H9 (cell line): ENCODE data around the gene CTNNA3. TPM values are rescaled to one million over a fixed set of nuclear protein-coding genes. Genes with fewer than 3 reads are reported as not detected.

Experiments used
- DNase-seq: peaks from one replicate; pipeline ENCODE4 v3.0.0-alpha.2; 2017
- H2AFZ ChIP-seq: one replicate; pipeline ENCODE4 v1.6.1; 2013; ENCODE audit warnings: mild to moderate bottlenecking, low read length, control low read depth, moderate library complexity
- H2AK5ac ChIP-seq: 2 replicates; pipeline ENCODE4 v1.6.1; 2013; ENCODE audit warnings: low read length, control low read depth, mixed read lengths; ENCODE audit not compliant: insufficient read length
- H2BK120ac ChIP-seq: one replicate; pipeline ENCODE4 v1.6.1; 2013; ENCODE audit warnings: low read depth, mild to moderate bottlenecking, low read length, control low read depth, inconsistent platforms; ENCODE audit not compliant: poor library complexity, severe bottlenecking
- H2BK12ac ChIP-seq: 2 replicates; pipeline ENCODE4 v1.6.1; 2013; ENCODE audit warnings: low read length, control low read depth, mixed read lengths, low read depth; ENCODE audit not compliant: insufficient read length
- H2BK15ac ChIP-seq: 2 replicates; pipeline ENCODE4 v1.6.1; 2013; ENCODE audit warnings: low read depth, low read length, control low read depth
- H2BK20ac ChIP-seq: one replicate; pipeline ENCODE4 v1.6.1; 2013; ENCODE audit warnings: low read depth, mild to moderate bottlenecking, low read length, control low read depth, inconsistent platforms; ENCODE audit not compliant: poor library complexity, severe bottlenecking
- H2BK5ac ChIP-seq: 2 replicates; pipeline ENCODE4 v1.6.1; 2013; ENCODE audit warnings: low read length, control low read depth, mixed read lengths; ENCODE audit not compliant: insufficient read length
- H3K14ac ChIP-seq: 2 replicates; pipeline ENCODE4 v1.6.1; 2013; ENCODE audit warnings: low read length, control low read depth; ENCODE audit not compliant: insufficient read depth
- H3K18ac ChIP-seq: 2 replicates; pipeline ENCODE4 v1.6.1; 2013; ENCODE audit warnings: low read depth, mild to moderate bottlenecking, mixed read lengths, low read length, control low read depth; ENCODE audit not compliant: insufficient read length
- H3K23ac ChIP-seq: 2 replicates; pipeline ENCODE4 v1.6.1; 2013; ENCODE audit warnings: low read length, control low read depth, mixed read lengths, low read depth; ENCODE audit not compliant: insufficient read length
- H3K23me2 ChIP-seq: 2 replicates; pipeline ENCODE4 v1.6.1; 2013; ENCODE audit warnings: low read depth, mild to moderate bottlenecking, mixed read lengths, low read length, control low read depth; ENCODE audit not compliant: insufficient read length, poor library complexity, severe bottlenecking
- H3K27ac ChIP-seq: 2 replicates; pipeline ENCODE4 v1.5.1; 2013; ENCODE audit warnings: low read length, control low read depth, mixed read lengths, low read depth; ENCODE audit not compliant: insufficient read length
- H3K27me3 ChIP-seq: 2 replicates; pipeline ENCODE4 v1.6.1; 2013; ENCODE audit warnings: low read length, control low read depth, inconsistent platforms; ENCODE audit not compliant: insufficient read depth
- H3K4ac ChIP-seq: 2 replicates; pipeline ENCODE4 v1.6.1; 2013; ENCODE audit warnings: low read depth, mild to moderate bottlenecking, control low read depth, inconsistent platforms, low read length, moderate library complexity
- H3K4me1 ChIP-seq: 2 replicates; pipeline ENCODE4 v1.6.1; 2013; ENCODE audit warnings: low read length, control low read depth, inconsistent platforms; ENCODE audit not compliant: insufficient read depth
- H3K4me2 ChIP-seq: 2 replicates; pipeline ENCODE4 v1.6.1; 2013; ENCODE audit warnings: low read length, control low read depth, mixed read lengths; ENCODE audit not compliant: insufficient read length, insufficient read depth
- H3K56ac ChIP-seq: 2 replicates; pipeline ENCODE4 v1.6.1; 2013; ENCODE audit warnings: low read depth, mild to moderate bottlenecking, mixed read lengths, low read length, control low read depth; ENCODE audit not compliant: insufficient read length
- H3K79me1 ChIP-seq: 2 replicates; pipeline ENCODE4 v1.6.1; 2013; ENCODE audit warnings: low read depth, mild to moderate bottlenecking, moderate library complexity, low read length, control low read depth, inconsistent platforms; ENCODE audit not compliant: insufficient read depth, poor library complexity, severe bottlenecking
- H3K79me2 ChIP-seq: 2 replicates; pipeline ENCODE4 v1.6.1; 2013; ENCODE audit warnings: low read length, control low read depth, inconsistent platforms; ENCODE audit not compliant: insufficient read depth
- H3K9ac ChIP-seq: 2 replicates; pipeline ENCODE4 v1.6.1; 2013; ENCODE audit warnings: low read length, control low read depth, mixed read lengths; ENCODE audit not compliant: insufficient read length; ENCODE audit errors: extremely low read depth
- H3K9me3 ChIP-seq: one replicate; pipeline ENCODE4 v1.6.1; 2013; ENCODE audit warnings: low read depth, low read length, inconsistent platforms; ENCODE audit not compliant: control insufficient read depth
- H3T11ph ChIP-seq: one replicate; pipeline ENCODE4 v1.6.1; 2013; ENCODE audit warnings: mild to moderate bottlenecking, low read length, control low read depth, inconsistent platforms
- H4K20me1 ChIP-seq: one replicate; pipeline ENCODE4 v1.6.1; 2013; ENCODE audit not compliant: control insufficient read depth, insufficient read length, insufficient read depth
- H4K5ac ChIP-seq: 2 replicates; pipeline ENCODE4 v1.6.1; 2013; ENCODE audit warnings: low read depth, mild to moderate bottlenecking, mixed read lengths, low read length, control low read depth; ENCODE audit not compliant: insufficient read length
- H4K8ac ChIP-seq: replicated peaks from 2 replicates; pipeline ENCODE4 v1.6.1; 2013; ENCODE audit warnings: low read length, control low read depth, mixed read lengths, low read depth; ENCODE audit not compliant: insufficient read length
- H4K91ac ChIP-seq: 2 replicates; pipeline ENCODE4 v1.6.1; 2013; ENCODE audit warnings: low read depth, mild to moderate bottlenecking, moderate library complexity, mixed read lengths, low read length, control low read depth; ENCODE audit not compliant: insufficient read length
- H3K27ac Mint-ChIP-seq, 3 experiments: 2 replicates in 2 of 3; 3 replicates in 1 of 3; pipeline ENCODE4 v1.8.0; 2020 to 2021; ENCODE audit warnings: mixed read lengths in 3 of 3, mild to moderate bottlenecking in 1 of 3, moderate library complexity in 1 of 3
- H3K27me3 Mint-ChIP-seq: 2 replicates; pipeline ENCODE4 v1.8.0; 2021; ENCODE audit warnings: low read depth, mild to moderate bottlenecking, moderate library complexity, mixed read lengths
- H3K36me3 Mint-ChIP-seq, 3 experiments: 2 replicates in 2 of 3; 3 replicates in 1 of 3; pipeline ENCODE4 v1.8.0; 2020 to 2021; ENCODE audit warnings: low read depth in 3 of 3, mixed read lengths in 3 of 3; ENCODE audit not compliant: insufficient read depth in 1 of 3
- H3K4me1 Mint-ChIP-seq, 2 experiments: 2 replicates each; pipeline ENCODE4 v1.8.0; 2020; ENCODE audit warnings: mixed read lengths in 2 of 2
- H3K4me3 Mint-ChIP-seq, 2 experiments: 2 replicates in 1 of 2; 3 replicates in 1 of 2; pipeline ENCODE4 v1.8.0; 2020 to 2021; ENCODE audit warnings: mild to moderate bottlenecking in 2 of 2, mixed read lengths in 2 of 2, moderate library complexity in 1 of 2
- H3K9me3 Mint-ChIP-seq, 2 experiments: 2 replicates in 1 of 2; 3 replicates in 1 of 2; pipeline ENCODE4 v1.8.0; 2020; ENCODE audit warnings: mild to moderate bottlenecking in 2 of 2, mixed read lengths in 2 of 2, moderate library complexity in 1 of 2
- WGBS: extraction: QIAGEN DNeasy Blood & Tissue Kit; methylation state at CpG from one replicate; pipeline ENCODE4 v1.1.7; 2013; ENCODE audit warnings: missing lambda C conversion rate, low lambda C conversion rate, mixed read lengths; ENCODE audit not compliant: insufficient read length; ENCODE audit errors: extremely low coverage; 5-methylcytosine and 5-hydroxymethylcytosine counted together
- total RNA-seq: library from RNA; stranded (reverse); gene quantifications from 2 replicates; pipeline ENCODE4 v1.2.1, GENCODE V29; 2021
- TF ChIP-seq, protein P1 (sequence below): fragments of 200-600 bp; sonication (generic); conservative IDR thresholded peaks from 3 replicates; pipeline ENCODE4 v1.8.0; 2021; ENCODE audit warnings: antibody characterized with exemption, mild to moderate bottlenecking

Gene CTNNA3
- total RNA-seq, 1 experiment from 2014 or later, result 3.3 TPM

DNA sequence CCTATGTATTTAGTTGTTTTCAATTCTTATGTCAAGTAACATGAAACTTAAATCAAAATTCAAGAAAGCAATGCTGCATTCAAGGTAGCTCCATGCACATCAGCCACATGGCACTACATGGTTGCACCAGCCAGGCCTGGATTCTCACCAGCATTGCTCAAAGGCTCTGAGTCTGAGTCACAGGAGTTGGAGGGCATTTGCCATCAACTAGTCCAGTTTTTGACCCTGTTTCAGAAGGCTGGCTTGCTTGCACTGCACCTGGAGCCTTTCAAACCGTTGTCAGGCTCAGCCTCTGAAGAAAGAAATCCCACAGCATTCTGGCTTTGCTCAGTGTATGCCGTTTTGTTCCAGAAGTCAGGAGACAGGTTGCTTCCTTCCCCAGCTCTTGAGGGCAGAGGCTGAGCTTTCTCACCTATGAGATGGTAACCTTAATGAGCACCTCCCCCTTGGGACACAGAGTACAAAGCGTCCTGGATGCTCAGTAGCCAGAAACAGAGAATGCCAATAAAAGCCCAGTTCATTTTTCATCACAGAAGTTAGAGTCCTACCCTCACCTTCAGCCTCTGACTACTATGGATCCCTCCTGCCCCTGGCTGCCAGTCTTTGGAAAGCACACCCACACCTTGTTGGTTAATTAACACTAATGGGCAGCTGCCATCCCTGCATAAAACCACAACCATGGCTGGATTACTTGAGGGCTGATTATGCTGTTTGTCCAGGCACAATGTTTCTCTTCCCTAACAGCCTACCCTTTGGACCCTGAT lies 1058.5 kb downstream of the CTNNA3 start:
- Histone ChIP-seq H2BK15ac (no peak overlapping the region), H3K56ac (no peak overlapping the region), H2AFZ (no peak overlapping the region), H3T11ph (no peak overlapping the region), H3K23ac (no peak overlapping the region), H2BK12ac (no peak overlapping the region), H2BK20ac (no peak overlapping the region), H3K18ac (no peak overlapping the region), H3K79me2 (no peaks in the 10 kb centered on the region), H3K23me2 (no peaks in the 10 kb centered on the region), H3K4me1 (no peaks in the 10 kb centered on the region), H3K14ac (no peak overlapping the region), H3K27ac (no peak overlapping the region), H2BK5ac (no peak overlapping the region), H3K9ac (no peak overlapping the region), H3K9me3 (no peaks in the 10 kb centered on the region), H3K27me3 (no peaks in the 10 kb centered on the region), H3K4ac (no peak overlapping the region), H2BK120ac (no peak overlapping the region), H4K5ac (no peak overlapping the region), H4K20me1 (no peaks in the 10 kb centered on the region), H3K79me1 (no peaks in the 10 kb centered on the region), H4K8ac (no peak overlapping the region), H2AK5ac (no peak overlapping the region), H3K4me2 (no peak overlapping the region), H4K91ac (no peak overlapping the region)
- no peaks in the 10 kb centered on the region for H3K27me3 Mint-ChIP-seq
- no peaks in the 10 kb centered on the region for H3K36me3 Mint-ChIP-seq
- no peak for DNase-seq
- TF ChIP-seq, protein P1, sequence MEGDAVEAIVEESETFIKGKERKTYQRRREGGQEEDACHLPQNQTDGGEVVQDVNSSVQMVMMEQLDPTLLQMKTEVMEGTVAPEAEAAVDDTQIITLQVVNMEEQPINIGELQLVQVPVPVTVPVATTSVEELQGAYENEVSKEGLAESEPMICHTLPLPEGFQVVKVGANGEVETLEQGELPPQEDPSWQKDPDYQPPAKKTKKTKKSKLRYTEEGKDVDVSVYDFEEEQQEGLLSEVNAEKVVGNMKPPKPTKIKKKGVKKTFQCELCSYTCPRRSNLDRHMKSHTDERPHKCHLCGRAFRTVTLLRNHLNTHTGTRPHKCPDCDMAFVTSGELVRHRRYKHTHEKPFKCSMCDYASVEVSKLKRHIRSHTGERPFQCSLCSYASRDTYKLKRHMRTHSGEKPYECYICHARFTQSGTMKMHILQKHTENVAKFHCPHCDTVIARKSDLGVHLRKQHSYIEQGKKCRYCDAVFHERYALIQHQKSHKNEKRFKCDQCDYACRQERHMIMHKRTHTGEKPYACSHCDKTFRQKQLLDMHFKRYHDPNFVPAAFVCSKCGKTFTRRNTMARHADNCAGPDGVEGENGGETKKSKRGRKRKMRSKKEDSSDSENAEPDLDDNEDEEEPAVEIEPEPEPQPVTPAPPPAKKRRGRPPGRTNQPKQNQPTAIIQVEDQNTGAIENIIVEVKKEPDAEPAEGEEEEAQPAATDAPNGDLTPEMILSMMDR, result no peak
- H3K27ac Mint-ChIP-seq, result no peak overlapping the region
- H3K4me3 Mint-ChIP-seq, result no peak overlapping the region
- H3K4me1 Mint-ChIP-seq, result peaks cover 0 to 7% of the 10 kb centered on the region in 2 experiments; a peak in 2 of 4 replicates
- H3K9me3 Mint-ChIP-seq, result no peaks in the 10 kb centered on the region
- no CpG with 5 or more reads among the region's 3 CpGs for WGBS
